Epithelial cell of prostate (primary cell): ENCODE data around the gene AMOT.

Experiments used
- DNase-seq: peaks from one replicate; pipeline ENCODE4 v3.0.0-alpha.2; 2011; ENCODE audit warnings: low read depth, low spot score
- H3K27ac ChIP-seq: fragments of 450-650 bp; 2 replicates; pipeline ENCODE4 v1.5.1; 2017; ENCODE audit warnings: mild to moderate bottlenecking

Gene AMOT

GRCh38 chrX:112753116-112753515 is 87.5 kb downstream of the AMOT start:
- no peak overlapping the region for H3K27ac ChIP-seq
- no peak for DNase-seq

- no peak for DNase-seq
- H3K27ac ChIP-seq, result no peak overlapping the region
Measured at GRCh38 chrX:112751076-112751475, 89.6 kb downstream of the AMOT start.

GRCh38 chrX:112746812-112747595 is 93.6 kb downstream of the AMOT start:
- DNase-seq, result no peak

GRCh38 chrX:112738347-112739033 is 102.1 kb downstream of the AMOT start:
- DNase-seq, result no peak
- no peak overlapping the region for H3K27ac ChIP-seq

More at GRCh38 chrX:112746812-112747595, 93.6 kb downstream of the AMOT start:
- no peak overlapping the region for H3K27ac ChIP-seq

- H3K27ac ChIP-seq, result no peak overlapping the region
- no peak for DNase-seq
Measured at GRCh38 chrX:112736310-112736709, 104.3 kb downstream of the AMOT start.

- H3K27ac ChIP-seq, result no peak overlapping the region
- DNase-seq, result no peak
Measured at GRCh38 chrX:112735147-112735546, 105.5 kb downstream of the AMOT start.

- no peak for DNase-seq
- no peak overlapping the region for H3K27ac ChIP-seq
Measured at GRCh38 chrX:112734290-112734689, 106.3 kb downstream of the AMOT start.

- DNase-seq, result no peak
- H3K27ac ChIP-seq, result no peak overlapping the region
Measured at GRCh38 chrX:112731793-112732192, 108.8 kb downstream of the AMOT start.
